ENCODE measurements around the gene C9orf50. TPM values are rescaled to one million over a fixed set of nuclear protein-coding genes. Genes with fewer than 3 reads are reported as not detected.

Gene C9orf50
- total and polyA plus RNA-seq, 4 experiments from 2014 or later: not detected

DNA sequence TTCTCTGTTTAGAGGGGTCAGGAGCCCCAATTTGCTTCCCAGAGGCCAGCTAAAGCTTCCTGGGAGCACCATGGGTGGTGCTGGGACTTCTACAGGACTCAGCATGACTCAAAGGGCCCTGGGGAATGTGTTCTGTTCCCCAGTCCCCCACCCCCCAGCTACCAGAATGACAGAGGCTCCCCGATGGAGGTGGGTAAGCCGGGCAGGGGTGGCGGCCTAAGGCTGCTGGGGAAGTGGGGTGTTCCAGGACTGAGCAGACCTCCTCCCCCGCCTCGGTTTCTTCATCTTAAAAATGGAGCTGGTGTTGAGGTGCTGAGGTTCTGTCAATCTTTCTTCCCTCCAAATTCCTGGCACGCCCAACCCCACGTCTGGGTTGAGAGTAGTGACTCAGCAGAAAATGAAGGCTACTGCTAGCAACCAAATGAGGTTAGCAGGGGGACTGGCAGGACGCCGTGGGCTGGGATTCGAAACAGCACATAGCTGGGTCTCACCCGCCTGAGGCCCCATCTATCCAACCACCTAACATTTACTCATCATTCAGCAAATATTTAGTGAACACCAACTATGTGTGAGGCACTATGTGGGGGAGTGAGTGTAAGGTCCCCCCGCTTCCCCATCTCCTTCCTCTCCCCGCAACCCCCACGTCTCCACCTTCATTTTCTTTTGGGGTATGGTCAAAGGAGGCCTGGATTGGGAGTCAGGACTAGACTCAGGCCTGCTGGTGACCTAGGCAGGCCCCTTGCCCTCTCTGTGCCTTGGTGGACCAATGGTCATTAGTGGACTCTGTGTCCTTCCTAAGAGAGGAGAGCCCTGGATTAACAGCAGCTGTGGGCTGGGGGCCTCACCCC, 50.2 kb downstream of the C9orf50 start:
- H3K4me1 ChIP-seq (ENCODE audit: insufficient read depth, low read length): peaks cover 20% of the 10 kb centered on the region
- Mint-ChIP-seq H3K36me3 (no peaks in the 10 kb centered on the region), H3K27ac (no peak overlapping the region), H3K4me3 (peak overlapping the region in 1 of 8 donors; percentile 16), H3K27me3 (peaks cover 13 to 14% of the 10 kb centered on the region in 2 donors), H3K4me1 (peaks cover 0 to 13% (median 9%) of the 10 kb centered on the region in 4 donors), H3K9me3 (no peaks in the 10 kb centered on the region)
- H3K27ac ChIP-seq (ENCODE audit: low read depth, low read length): no peak overlapping the region
- DNase-seq: no peak
- peaks cover 15% of the 10 kb centered on the region for H3K27me3 ChIP-seq (ENCODE audit: insufficient read depth, low read length)
- intact Hi-C loops (cut with micrococcal nuclease): no loop called here
- no peak overlapping the region for H3K4me3 ChIP-seq (ENCODE audit: low read length in 2 of 2)
- no peaks in the 10 kb centered on the region for H3K36me3 ChIP-seq (ENCODE audit: insufficient read depth, low read length)
- ChIA-PET POLR2A (ENCODE audit: partially characterized antibody) (interaction anchor here (0.6 to 2.5 kb wide), 5 partner anchors 9 to 535 kb away, joined by 3 to 10 read pairs (median 5); no protein-coding TSS in a partner anchor), CTCF (ENCODE audit: partially characterized antibody) (interaction anchor here (0.8 to 1.8 kb wide), 7 partner anchors 10 to 399 kb away, joined by 3 to 4 read pairs (median 4); no protein-coding TSS in a partner anchor)
- no peaks in the 10 kb centered on the region for H3K9me3 ChIP-seq (ENCODE audit: control insufficient read depth in 1 of 2, low read length in 2 of 2)

DNA sequence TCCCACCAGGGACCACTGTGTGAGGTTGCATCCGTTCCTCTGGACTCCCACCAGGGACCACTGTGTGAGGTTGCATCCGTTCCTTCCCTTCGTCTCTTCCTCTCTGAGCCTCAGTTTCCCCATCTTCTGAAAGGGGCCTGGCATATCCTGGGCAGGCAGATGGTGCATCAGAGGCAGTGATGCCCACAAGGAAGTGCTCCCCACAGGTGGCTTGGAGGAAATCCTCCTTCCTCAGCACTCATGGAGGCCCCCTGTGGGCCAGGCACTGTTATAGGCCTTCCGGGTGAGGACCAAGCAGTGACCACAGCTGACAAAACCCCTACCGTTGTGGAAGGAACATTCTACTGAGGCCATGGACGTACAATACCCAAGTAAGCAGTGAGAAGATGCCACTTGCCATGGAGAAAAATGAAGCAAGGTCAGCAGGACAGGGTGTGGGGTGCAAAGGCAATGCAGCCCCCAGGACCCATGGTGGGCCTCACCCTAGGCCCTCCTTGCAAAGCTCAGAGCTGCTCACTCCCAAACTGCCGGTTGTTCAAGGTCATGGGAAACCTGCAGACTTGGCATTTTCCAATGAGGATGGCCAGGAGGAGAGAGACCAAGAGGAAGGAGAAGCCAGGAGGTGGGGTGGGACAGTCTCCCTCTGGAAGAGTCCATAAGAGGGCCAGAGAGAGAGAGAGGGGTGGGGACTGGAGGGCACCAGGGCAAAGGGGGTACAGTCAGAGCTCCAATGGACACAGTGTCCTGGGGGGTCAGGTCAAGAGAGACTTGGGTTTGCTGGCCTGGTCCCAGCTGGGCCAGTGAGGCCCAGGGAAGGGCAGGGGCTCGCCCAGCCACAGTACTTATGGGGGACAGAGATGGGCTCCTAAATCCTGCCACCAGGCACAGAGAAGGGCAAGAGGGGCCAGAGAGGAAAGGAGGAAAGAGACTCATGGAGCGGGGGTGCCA, 51.1 kb downstream of the C9orf50 start:
- Mint-ChIP-seq H3K36me3 (no peaks in the 10 kb centered on the region), H3K9me3 (no peaks in the 10 kb centered on the region), H3K4me3 (peak overlapping the region; percentile 3 to 82 (median 76)), H3K27me3 (peaks cover 13 to 14% of the 10 kb centered on the region in 2 donors), H3K27ac (peak overlapping the region in 2 of 7 donors; percentile 15 to 77), H3K4me1 (peaks cover 0 to 13% (median 9%) of the 10 kb centered on the region in 4 donors)
- Histone ChIP-seq H3K27ac (ENCODE audit: low read depth, low read length) (no peak overlapping the region), H3K36me3 (ENCODE audit: insufficient read depth, low read length) (no peaks in the 10 kb centered on the region), H3K9me3 (ENCODE audit: control insufficient read depth in 1 of 2, low read length in 2 of 2) (no peaks in the 10 kb centered on the region), H3K4me3 (ENCODE audit: low read length in 2 of 2) (no peak overlapping the region), H3K4me1 (ENCODE audit: insufficient read depth, low read length) (peaks cover 20% of the 10 kb centered on the region), H3K27me3 (ENCODE audit: insufficient read depth, low read length) (peaks cover 15% of the 10 kb centered on the region)
- ChIA-PET CTCF (ENCODE audit: partially characterized antibody) (interaction anchor here (0.8 to 1.9 kb wide), 5 partner anchors 12 to 398 kb away, joined by 3 to 5 read pairs (median 4); no protein-coding TSS in a partner anchor), POLR2A (ENCODE audit: partially characterized antibody) (interaction anchor here (0.6 to 2.5 kb wide), 6 partner anchors 10 to 534 kb away, joined by 3 to 10 read pairs (median 4); no protein-coding TSS in a partner anchor)
- no peak for DNase-seq
- intact Hi-C loops (cut with micrococcal nuclease): loop anchor here (1.0 to 2.0 kb wide), 3 partner anchors 186 to 395 kb away; no protein-coding TSS in a partner anchor

DNA sequence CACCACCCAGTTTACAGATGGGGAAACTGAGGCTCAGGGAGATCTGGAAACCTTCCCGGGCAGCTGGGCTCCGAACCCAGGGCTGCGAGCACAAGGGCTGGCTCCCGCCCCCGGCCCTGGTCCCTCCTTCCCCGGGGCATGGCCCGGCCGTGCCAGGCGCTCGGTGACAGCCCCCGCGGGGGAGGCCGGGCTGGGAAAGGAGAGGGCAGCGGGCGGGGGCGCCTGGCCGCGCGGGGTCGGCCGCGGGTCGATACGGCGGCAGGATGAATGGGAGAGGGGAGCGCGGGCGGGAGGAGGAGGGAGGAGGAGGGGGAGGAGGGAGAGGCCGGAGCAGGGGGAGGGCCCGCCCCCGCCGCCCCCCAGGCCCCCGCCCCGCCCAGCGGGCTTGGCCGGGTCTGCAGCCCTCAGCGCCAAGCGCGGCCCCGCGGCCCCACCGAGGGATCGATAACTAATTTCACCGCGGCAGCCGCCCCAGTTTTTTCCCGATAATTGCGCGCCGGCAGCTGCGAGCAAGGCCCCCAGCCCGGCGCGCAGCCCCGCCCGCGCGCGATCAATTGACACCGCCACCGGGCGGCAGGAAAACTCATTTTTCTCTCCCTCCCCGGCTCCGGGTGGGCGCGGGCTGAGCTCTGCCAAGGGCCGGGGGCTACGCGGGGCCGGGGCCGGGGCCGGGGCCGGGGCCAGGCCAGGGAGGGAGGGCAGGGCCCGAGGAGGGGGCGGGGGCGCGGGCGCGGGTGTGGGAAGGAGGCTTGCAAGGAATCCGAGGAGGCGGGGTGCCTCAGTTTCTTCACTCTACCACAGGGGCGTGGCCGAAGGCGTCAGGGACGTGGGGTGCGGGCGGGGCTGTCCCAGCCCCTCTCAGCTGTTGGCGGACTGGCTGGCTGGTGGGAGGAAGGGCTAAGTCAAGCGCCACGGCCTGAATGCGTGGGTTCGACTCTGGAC, 52.1 kb downstream of the C9orf50 start:
- intact Hi-C loops (cut with micrococcal nuclease): loop anchor here (1.0 to 2.0 kb wide), 3 partner anchors 186 to 394 kb away; no protein-coding TSS in a partner anchor
- no peak for DNase-seq
- CTCF ChIA-PET (ENCODE audit: partially characterized antibody): interaction anchor here (0.5 to 1.9 kb wide), 5 partner anchors 18 to 395 kb away, joined by 3 to 5 read pairs (median 3); no protein-coding TSS in a partner anchor
- no peaks in the 10 kb centered on the region for H3K36me3 Mint-ChIP-seq
- Histone ChIP-seq H3K9me3 (ENCODE audit: control insufficient read depth in 1 of 2, low read length in 2 of 2) (no peaks in the 10 kb centered on the region), H3K4me3 (ENCODE audit: low read length in 2 of 2) (no peak overlapping the region), H3K27ac (ENCODE audit: low read depth, low read length) (no peak overlapping the region), H3K27me3 (ENCODE audit: insufficient read depth, low read length) (peaks cover 15% of the 10 kb centered on the region), H3K36me3 (ENCODE audit: insufficient read depth, low read length) (no peaks in the 10 kb centered on the region), H3K4me1 (ENCODE audit: insufficient read depth, low read length) (peaks cover 20% of the 10 kb centered on the region)
- no peaks in the 10 kb centered on the region for H3K9me3 Mint-ChIP-seq
- H3K4me1 Mint-ChIP-seq: peaks cover 0 to 13% (median 9%) of the 10 kb centered on the region in 4 donors
- POLR2A ChIA-PET (ENCODE audit: partially characterized antibody): interaction anchor here (0.5 to 2.5 kb wide), 4 partner anchors 80 to 394 kb away, joined by 3 to 10 read pairs (median 4); no protein-coding TSS in a partner anchor
- H3K4me3 Mint-ChIP-seq: peak overlapping the region; percentile 73 to 82 (median 77)
- peaks cover 13 to 14% of the 10 kb centered on the region in 2 donors for H3K27me3 Mint-ChIP-seq
- peak overlapping the region in 1 of 7 donors; percentile 63 for H3K27ac Mint-ChIP-seq

DNA sequence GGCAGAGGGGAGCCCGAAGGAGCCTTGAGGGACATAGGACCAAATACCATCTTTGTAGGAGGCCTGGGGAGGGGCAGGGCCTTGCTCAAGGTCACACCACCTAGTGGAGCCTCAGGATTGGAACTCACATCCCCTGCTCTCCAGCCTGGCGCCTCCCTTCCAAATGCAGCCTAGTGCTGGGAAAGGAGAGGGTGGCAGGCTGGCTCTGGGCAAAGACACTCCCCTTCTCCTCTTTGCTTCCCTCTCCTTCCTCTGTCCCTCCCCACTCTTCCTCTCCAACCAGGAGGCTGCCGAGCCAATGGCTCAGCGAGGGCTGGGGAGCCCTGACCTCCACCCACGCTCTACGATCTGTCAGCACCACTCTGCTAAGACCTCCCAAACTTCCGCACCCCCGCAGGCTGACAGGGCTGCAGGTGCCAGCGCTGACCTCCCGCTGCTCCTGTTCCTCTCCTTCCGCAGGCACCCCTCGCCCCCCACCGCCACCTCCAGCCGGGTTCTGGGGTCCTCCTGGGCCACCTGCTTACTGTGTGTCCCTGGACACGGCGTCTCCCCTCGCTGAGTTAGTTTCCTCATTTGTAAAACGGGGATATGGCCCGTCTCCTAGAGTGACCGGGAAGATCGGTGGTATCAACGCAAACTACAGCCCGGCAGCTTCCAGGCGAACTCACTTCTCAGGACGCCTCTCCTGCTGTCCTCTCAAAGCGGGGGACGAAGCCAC, 52.9 kb downstream of the C9orf50 start:
- Histone ChIP-seq H3K4me3 (ENCODE audit: low read length in 2 of 2) (no peak overlapping the region), H3K27ac (ENCODE audit: low read depth, low read length) (no peak overlapping the region), H3K36me3 (ENCODE audit: insufficient read depth, low read length) (no peaks in the 10 kb centered on the region), H3K9me3 (ENCODE audit: control insufficient read depth in 1 of 2, low read length in 2 of 2) (no peaks in the 10 kb centered on the region), H3K27me3 (ENCODE audit: insufficient read depth, low read length) (peaks cover 15% of the 10 kb centered on the region), H3K4me1 (ENCODE audit: insufficient read depth, low read length) (peaks cover 20% of the 10 kb centered on the region)
- no peaks in the 10 kb centered on the region for H3K9me3 Mint-ChIP-seq
- H3K4me3 Mint-ChIP-seq: peak overlapping the region; percentile 70 to 79 (median 74)
- intact Hi-C loops (cut with micrococcal nuclease): loop anchor here (2.0 kb wide), 1 partner anchor 393 kb away; no protein-coding TSS in a partner anchor
- H3K27ac Mint-ChIP-seq: peak overlapping the region in 1 of 7 donors; percentile 63
- POLR2A ChIA-PET (ENCODE audit: partially characterized antibody): interaction anchor here (0.9 to 2.5 kb wide), 3 partner anchors 109 to 394 kb away, joined by 3 to 10 read pairs (median 3); partner anchors contain the start of gene IER5L
- no peaks in the 10 kb centered on the region for H3K36me3 Mint-ChIP-seq
- no peak for DNase-seq
- H3K4me1 Mint-ChIP-seq: peaks cover 0 to 13% (median 9%) of the 10 kb centered on the region in 4 donors
- CTCF ChIA-PET (ENCODE audit: partially characterized antibody): interaction anchor here (1.0 to 1.9 kb wide), 3 partner anchors 18 to 394 kb away, joined by 3 to 5 read pairs (median 3); no protein-coding TSS in a partner anchor
- H3K27me3 Mint-ChIP-seq: peaks cover 13 to 14% of the 10 kb centered on the region in 2 donors

DNA sequence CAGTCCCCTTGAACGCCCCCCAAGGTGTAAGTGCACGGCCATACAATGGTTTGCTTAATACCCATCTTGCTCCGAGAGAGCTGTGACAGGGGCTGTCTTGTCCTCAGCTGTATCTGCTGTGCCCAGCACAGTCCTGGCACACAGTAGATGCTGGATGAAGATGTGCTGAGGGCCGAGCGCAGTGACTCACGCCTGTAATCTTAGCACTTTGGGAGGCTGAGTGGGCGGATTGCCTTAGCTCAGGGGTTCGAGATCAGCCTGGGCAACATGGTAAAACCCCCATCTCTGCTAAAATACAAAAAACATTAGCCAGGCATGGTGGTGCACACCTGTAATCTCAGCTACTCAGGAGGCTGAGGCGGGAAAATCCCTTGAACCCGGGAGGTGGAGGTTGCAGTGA, 53.6 kb downstream of the C9orf50 start:
- no peaks in the 10 kb centered on the region for H3K9me3 ChIP-seq (ENCODE audit: control insufficient read depth in 1 of 2, low read length in 2 of 2)
- H3K4me1 ChIP-seq (ENCODE audit: insufficient read depth, low read length): peaks cover 20% of the 10 kb centered on the region
- no peaks in the 10 kb centered on the region for H3K36me3 ChIP-seq (ENCODE audit: insufficient read depth, low read length)
- H3K27ac ChIP-seq (ENCODE audit: low read depth, low read length): no peak overlapping the region
- ChIA-PET CTCF (ENCODE audit: partially characterized antibody) (no interaction called here), POLR2A (ENCODE audit: partially characterized antibody) (interaction anchor here (0.9 kb wide), 1 partner anchor 389 kb away, joined by 3 read pairs; the partner anchor contains the start of gene IER5L)
- DNase-seq: no peak
- no peaks in the 10 kb centered on the region for H3K36me3 Mint-ChIP-seq
- H3K4me3 Mint-ChIP-seq: peak overlapping the region in 2 of 8 donors; percentile 13 to 74
- H3K4me1 Mint-ChIP-seq: peaks cover 0 to 13% (median 9%) of the 10 kb centered on the region in 4 donors
- no peaks in the 10 kb centered on the region for H3K9me3 Mint-ChIP-seq
- intact Hi-C loops (cut with micrococcal nuclease): no loop called here
- no peak overlapping the region for H3K4me3 ChIP-seq (ENCODE audit: low read length in 2 of 2)
- H3K27ac Mint-ChIP-seq: no peak overlapping the region
- peaks cover 15% of the 10 kb centered on the region for H3K27me3 ChIP-seq (ENCODE audit: insufficient read depth, low read length)
- H3K27me3 Mint-ChIP-seq: peaks cover 13 to 14% of the 10 kb centered on the region in 2 donors
